CD4-positive, alpha-beta T cell treated with Interleukin-6 for 4 hours (primary cell): ENCODE measurements around the gene OXSR1.

Experiments
- DNase-seq: peaks from one replicate; pipeline ENCODE4 v3.0.0-alpha.2; 2020; ENCODE audit warnings: mixed read lengths

OXSR1 gene

DNA sequence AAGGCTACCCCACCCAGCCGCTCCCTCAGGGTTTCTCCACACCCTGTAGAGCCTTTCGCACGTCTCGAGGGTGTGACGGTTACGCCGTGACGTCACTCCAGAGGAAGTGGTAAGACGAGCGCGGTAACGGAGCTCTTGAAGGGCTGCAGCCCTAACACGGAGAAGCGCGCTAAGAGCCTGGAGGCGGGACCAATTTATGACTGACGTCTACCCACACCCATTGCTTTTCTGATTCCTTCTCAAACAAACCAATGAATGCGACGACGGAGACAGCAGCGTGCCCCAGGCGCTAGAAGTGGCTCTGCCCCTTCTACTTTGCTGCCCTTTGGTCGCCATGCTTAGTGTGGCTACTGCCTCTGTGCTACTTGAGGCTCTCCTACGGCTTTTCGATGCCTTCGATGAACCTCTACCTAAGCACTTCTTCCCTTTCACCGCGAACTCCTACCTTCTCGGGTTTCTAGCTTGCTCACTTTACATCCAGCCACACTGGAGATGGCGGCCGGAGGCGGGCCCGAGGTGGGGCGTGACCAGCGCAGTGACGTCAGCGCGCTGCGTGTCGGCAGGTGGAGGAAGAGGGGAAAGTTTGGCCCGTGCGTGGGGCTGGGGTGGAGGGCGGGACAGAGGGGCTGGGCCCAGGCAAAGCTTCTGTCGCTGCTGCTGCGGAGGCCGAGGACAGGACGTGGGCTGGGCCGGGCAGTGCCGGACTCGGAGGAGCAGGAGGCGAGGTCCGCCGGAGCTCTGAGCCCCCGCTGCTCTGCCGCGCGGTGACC is at the start of gene OXSR1:
TSS of gene OXSR1 (plus strand) at position 586 of the 770 bp plus-strand sequence. CDS start 340 bp downstream, outside the sequence.
- peak; percentile 97 for DNase-seq

- no peak for DNase-seq
Observed at GRCh38 chr3:38115645-38116427, 49.5 kb upstream of the OXSR1 start.

GRCh38 chr3:38116471-38117162 is 48.7 kb upstream of the OXSR1 start:
- no peak for DNase-seq

GRCh38 chr3:38117163-38117716 is 48.1 kb upstream of the OXSR1 start:
- no peak for DNase-seq

DNA sequence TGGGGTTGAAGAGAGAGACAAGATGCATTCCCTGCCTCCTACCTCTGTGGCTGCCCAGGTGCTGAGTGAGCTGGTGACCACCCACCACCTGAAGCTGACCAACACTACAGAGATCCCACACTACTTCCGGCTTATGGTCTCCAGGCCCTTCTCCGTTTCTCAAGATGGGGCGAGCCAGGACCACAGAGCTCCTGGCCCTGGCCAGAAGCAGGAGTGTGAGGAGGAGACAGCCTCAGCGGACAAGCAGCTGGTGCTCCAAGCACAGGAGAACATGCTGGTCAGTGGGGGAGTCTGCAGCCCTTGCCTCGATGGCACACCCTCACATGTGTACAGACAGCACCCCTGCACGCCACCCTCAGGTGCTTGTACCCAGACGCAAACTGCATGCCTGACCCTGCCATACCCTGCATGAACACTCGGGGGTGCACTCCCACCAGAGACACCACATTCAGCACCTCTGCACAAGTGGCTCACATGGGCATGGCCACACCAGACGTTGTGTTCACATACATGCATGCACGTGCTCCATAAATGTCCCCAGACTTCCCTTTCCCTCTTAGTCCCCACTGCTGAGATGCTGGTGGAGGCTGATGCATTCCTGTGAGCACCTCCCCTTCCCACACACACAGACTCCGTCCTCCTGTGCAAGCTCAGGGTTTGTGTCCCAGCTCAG is 47.5 kb upstream of the OXSR1 start:
- DNase-seq: peak; percentile 78

DNA sequence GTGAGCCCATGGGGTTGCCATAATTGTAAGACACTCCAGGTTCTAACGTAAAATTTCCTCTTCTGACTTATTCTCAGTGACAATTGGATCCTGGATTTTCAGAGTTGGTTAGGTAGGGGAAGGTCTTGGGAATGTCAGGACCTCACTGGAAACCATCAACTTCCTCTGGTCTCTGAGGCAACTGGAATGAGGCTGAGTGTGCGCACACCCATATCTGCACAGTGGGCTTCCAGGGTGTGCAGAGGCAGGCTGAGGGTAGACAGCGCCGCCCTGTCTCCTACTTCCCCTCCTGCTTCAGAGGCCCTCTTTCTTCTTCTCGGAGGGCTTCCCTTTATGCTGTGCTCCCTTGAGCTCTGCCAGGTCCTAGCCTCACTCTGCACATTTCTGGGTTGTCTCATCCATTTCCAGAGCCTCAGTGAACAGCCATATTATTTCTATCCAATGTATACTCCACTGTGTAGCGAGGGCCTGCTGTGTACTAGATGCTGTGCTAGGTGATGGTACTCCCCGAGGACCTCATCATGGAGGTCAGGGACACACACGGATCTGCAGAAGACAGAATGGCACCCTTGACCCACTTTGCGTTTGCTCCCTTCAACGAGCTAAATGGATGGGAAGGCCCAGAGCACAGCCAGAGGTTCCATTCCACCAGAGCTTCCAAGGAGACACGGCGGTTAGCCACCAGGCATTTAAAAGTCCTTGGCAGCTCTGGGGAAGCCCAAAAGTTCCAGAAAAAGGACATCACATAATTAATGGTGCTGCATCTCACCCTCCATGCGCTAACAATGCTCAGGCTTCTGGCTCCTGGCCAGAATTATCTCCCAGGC is 46.7 kb upstream of the OXSR1 start:
- DNase-seq: no peak

DNA sequence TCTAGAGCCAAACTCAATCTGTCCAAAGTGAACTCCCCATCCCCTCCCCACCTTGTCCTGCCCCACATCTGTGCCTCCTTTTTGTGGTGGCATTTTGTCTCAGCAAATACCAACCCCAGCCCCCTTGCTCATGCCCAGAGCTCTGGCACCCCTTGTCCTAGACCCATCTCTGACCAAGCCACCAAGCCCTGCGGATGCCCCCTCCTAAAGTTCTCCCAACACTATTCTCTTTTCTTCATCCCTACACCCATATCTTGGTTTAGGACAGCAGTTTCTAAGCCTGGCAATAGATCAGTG is 46.1 kb upstream of the OXSR1 start:
- DNase-seq: no peak

GRCh38 chr3:38119821-38120692 is 45.3 kb upstream of the OXSR1 start:
- DNase-seq: no peak

- DNase-seq: no peak
Observed at GRCh38 chr3:38120693-38121450, 44.5 kb upstream of the OXSR1 start.

GRCh38 chr3:38121451-38121831 is 43.9 kb upstream of the OXSR1 start:
- DNase-seq: no peak

DNA sequence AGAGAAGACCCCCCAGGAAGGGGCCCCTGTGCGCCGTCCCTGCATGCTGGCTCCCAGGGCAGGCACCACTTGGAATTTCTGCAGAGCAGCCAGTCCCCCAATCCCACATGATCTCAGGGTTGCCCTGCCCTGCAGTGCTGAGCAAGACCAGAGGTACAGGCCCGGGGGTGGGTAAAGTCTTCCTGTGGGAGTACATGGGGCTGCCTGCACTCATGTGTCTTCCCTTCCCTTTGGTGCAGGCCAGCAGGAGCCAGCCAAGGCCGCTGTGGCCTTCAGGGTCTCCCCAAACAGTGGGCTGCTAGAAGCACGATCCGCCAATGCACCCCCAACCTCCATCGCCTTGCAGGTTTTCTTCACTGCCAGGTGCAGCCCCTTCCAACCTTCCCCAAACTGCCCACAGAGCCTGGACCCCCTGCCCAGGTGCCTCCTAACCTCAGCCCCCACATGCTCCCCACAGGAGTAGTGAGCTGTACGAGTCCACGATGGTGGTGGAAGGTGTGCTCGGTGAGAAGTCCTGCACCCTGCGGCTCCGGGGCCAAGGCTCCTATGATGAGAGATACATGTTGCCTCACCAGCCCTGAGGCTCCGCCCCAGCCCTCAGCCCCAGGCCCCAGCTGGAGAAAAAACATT is 43.4 kb upstream of the OXSR1 start:
- DNase-seq: no peak

- DNase-seq: no peak
Observed at GRCh38 chr3:38122712-38123290, 42.5 kb upstream of the OXSR1 start.

DNA sequence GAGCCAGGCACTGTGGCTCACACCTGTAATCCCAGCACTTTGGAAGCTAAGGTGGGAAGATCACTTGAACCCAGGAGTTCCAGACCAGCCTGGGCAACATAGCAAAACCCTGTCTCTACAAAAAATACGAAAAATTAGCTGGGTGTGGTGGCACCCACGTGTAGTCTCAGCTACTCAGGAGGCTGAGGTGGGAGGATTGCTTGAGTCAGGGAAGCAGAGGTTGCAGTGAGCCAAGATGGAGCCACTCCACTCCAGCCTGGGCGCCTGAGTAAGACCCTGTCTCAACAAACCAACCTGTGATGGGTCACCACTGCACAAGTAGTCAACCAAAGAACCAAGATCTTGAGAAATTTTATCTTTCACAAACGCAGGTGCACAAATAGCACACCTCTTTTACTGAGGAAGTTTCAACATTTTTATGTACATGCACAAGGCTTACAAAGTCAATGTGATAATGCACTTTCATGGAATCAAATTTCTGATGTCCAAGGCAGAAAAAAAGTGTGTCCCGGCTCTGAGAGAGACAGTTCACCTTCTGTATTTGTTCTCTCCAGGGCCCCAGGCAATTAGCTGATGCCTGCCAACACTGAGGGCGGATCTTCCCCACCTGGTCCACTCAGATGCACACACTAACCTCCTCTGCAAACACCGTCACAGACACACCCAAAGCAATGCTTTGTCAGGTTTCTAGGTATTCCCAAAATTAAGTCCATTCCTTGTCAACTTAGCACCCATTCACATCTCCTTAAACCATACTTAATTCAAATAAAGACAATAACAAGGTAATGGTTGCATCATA is 40.8 kb upstream of the OXSR1 start:
- no peak for DNase-seq

DNA sequence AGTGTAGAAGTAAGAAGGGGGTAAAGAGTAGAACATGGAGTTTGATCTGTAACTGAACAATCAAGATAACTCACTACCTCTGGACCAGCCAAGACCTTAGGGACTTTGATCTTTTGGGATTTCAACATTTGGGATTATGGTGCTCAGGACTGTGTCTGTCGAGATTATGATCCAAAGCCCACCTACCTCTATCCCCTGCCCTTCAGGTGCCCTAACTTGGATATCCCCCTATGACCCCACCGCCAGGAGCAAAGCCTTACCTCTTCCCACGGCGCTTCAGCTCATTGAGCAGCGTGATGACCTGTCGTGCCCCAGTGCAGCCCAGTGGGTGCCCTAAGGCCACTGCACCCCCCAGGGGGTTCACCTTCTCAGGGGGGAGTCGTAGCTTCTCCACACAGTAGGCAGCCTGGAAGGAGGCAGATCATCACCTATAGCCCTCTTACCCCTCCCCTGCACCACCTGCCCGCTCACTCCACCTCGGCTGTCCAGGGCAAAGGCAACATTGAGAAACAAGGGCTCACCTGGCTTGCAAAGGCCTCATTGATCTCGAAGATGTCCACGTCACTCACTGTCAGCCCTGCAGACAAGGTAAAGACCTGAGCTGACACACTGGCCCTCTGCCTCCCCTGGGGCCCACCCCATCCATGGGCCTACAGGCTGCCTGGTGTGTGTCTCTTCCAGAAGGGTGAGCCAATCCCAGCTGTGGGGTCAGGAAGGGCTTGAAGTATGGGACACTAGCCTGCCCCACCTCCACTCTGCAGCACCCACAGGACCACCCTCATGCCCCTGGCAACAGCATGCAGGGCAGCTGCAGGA is 39.8 kb upstream of the OXSR1 start:
- DNase-seq: no peak

GRCh38 chr3:38126121-38126892 is 39.0 kb upstream of the OXSR1 start:
- no peak for DNase-seq

DNA sequence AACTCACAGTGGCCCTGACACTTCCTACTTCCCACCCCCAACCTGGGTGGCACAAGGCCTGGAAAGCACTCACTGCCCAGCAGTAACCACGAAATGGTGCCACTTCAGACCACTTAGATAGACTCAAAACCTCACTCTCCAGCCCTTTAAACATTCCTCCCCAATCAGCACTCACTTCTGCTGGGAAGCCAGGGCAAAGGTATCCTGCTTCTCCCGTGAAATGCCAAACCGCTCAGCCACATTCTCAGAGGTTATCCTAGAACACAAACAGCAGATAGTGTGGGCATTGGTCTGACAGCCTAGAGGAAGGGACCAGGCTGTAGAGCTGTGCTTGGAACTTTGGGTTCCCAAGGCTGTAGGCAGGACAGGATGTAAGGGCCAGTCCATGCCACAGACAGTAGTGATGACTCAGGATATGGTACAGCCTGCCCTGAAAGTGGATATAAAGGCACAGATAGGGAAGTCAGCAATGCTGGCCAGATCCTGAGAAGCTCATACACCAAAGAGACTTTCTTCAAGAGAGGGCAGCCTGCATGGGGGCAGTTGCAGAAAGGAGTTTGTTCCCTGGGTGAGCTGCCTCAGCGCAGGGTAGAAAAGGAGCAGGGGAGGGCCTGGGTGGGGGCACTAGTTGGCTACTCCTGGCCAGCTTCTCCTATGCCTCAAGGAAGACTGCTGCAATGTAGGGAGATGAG is 37.6 kb upstream of the OXSR1 start:
- DNase-seq: no peak
